ENCODE results near the gene TACC2.

DNA sequence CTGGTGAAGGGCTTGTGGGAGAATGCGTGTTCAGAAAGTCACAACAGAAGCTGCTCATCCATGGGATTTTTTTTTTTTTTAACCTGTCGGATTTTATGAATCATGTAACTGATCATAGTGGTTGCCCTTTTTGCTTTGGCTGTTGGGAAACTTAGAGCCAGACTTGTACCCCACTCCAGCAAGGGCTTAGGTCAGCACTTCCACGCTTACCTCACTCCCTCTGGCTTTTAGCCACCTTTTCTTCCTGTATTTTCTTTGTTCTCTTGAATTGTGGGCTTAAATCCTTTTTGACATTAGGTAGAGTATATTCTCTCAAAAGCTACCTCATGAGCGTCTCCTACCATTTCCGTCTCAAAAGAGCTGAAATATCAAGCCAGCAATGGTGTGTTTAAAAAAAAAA is 168.5 kb downstream of the TACC2 start:
- TF ChIP-seq ZFP30 (CRISPR knock-in tag; IDR thresholded peaks at IDR 0.05) = no peak
- TF ChIP-seq ZNF565 (CRISPR knock-in tag; conservative IDR thresholded peaks at IDR 0.05; ENCODE audit: low read depth) = no peak
- TF ChIP-seq CREB5 (CRISPR knock-in tag; IDR thresholded peaks at IDR 0.05; ENCODE audit: low read depth) = no peak
- TF ChIP-seq TCF4 (CRISPR knock-in tag; IDR thresholded peaks at IDR 0.05; ENCODE audit: borderline replicate concordance) = no peak
- TF ChIP-seq RARB (CRISPR knock-in tag; IDR thresholded peaks at IDR 0.05) = no peak
- TF ChIP-seq TOX (CRISPR knock-in tag; IDR thresholded peaks at IDR 0.05; ENCODE audit: borderline replicate concordance) = no peak
- TF ChIP-seq, protein P1, sequence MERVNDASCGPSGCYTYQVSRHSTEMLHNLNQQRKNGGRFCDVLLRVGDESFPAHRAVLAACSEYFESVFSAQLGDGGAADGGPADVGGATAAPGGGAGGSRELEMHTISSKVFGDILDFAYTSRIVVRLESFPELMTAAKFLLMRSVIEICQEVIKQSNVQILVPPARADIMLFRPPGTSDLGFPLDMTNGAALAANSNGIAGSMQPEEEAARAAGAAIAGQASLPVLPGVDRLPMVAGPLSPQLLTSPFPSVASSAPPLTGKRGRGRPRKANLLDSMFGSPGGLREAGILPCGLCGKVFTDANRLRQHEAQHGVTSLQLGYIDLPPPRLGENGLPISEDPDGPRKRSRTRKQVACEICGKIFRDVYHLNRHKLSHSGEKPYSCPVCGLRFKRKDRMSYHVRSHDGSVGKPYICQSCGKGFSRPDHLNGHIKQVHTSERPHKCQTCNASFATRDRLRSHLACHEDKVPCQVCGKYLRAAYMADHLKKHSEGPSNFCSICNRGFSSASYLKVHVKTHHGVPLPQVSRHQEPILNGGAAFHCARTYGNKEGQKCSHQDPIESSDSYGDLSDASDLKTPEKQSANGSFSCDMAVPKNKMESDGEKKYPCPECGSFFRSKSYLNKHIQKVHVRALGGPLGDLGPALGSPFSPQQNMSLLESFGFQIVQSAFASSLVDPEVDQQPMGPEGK (CRISPR knock-in tag; IDR thresholded peaks at IDR 0.05; ENCODE audit: borderline replicate concordance) = no peak
- no peak for TF ChIP-seq ESRRG (CRISPR knock-in tag; IDR thresholded peaks at IDR 0.05)
- no peak for TF ChIP-seq OSR1 (CRISPR knock-in tag; IDR thresholded peaks at IDR 0.05)
- TF ChIP-seq ARNTL (CRISPR knock-in tag; IDR thresholded peaks at IDR 0.05; ENCODE audit: borderline replicate concordance, low read depth) = no peak

Data from SK-N-SH treated with all-trans-retinoic acid at 6 μM for 48 hours (cell line).